ENCODE measurements around the gene OPHN1. TPM values are rescaled to one million over a fixed set of nuclear protein-coding genes. Genes with fewer than 3 reads are reported as not detected.

The OPHN1 gene
- total and polyA plus RNA-seq, 10 of the 15 experiments (the other 5 are each of a cell fraction or from before 2014, with no cell fraction given), result under 0.01 to 0.03 (median 0.03) TPM; not detected in 6

DNA sequence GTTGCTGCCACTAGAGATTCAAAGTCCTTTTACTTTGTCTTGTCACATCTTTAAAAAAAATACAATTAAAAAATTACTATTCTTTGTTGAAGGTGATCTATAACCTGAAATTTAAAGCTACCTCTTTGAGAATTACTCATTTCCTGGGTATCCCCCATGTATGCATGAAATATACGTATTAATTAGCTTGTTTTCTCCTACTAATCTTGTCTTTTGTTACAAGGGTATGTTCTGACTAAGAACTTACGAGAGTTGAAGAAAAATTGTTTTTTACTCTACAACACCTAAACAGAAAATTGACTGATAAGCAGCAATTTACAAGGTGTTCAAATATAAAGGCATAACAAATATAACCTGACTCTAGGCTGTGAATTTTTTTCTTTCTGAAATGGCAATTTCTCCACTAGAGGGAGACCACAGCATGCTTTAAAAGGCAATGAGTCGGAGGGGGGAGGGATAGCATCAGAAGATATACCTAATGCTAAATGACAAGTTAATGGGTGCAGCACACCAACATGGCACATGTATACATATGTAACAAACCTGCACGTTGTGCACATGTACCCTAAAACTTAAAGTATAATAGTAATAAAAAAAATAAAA lies 249.6 kb downstream of the OPHN1 start:
- RAD21 ChIA-PET (ENCODE audit: unreplicated experiment), result interaction anchor here (1.3 kb wide), 1 partner anchor 13 kb away, joined by 3 read pairs; no protein-coding TSS in a partner anchor
- Histone ChIP-seq H3K27ac (ENCODE audit: control insufficient read depth, insufficient read depth) (no peak overlapping the region), H3K4me2 (ENCODE audit: control insufficient read depth, insufficient read depth) (no peak overlapping the region), H3K27me3 (replicated peaks in 1 of 2; ENCODE audit: control insufficient read depth in 2 of 2, insufficient read depth in 2 of 2, low read length in 1 of 2) (no peaks in the 10 kb centered on the region), H4K20me1 (ENCODE audit: control insufficient read depth, insufficient read depth) (no peaks in the 10 kb centered on the region), H3K9me3 (replicated peaks; ENCODE audit: control insufficient read depth, insufficient read depth, low read length) (no peaks in the 10 kb centered on the region), H3K9ac (ENCODE audit: control insufficient read depth, insufficient read depth, low read length) (no peak overlapping the region), H3K4me1 (ENCODE audit: control insufficient read depth, insufficient read depth, low read length) (no peaks in the 10 kb centered on the region), H2AFZ (ENCODE audit: control insufficient read depth, low read depth, low read length) (no peak overlapping the region), H3K4me3 (no peak overlapping the region), H3K79me2 (ENCODE audit: control insufficient read depth, insufficient read depth, low read length) (no peaks in the 10 kb centered on the region), H3K36me3 (ENCODE audit: control insufficient read depth in 2 of 2, insufficient read depth in 2 of 2, low read length in 1 of 2) (no peaks in the 10 kb centered on the region)
- intact Hi-C loops (cut with micrococcal nuclease; ENCODE audit: unreplicated experiment), result no loop called here
- SMC1A ChIA-PET (ENCODE audit: uncharacterized antibody, unreplicated experiment), result no interaction called here
- TF ChIP-seq, protein P1, sequence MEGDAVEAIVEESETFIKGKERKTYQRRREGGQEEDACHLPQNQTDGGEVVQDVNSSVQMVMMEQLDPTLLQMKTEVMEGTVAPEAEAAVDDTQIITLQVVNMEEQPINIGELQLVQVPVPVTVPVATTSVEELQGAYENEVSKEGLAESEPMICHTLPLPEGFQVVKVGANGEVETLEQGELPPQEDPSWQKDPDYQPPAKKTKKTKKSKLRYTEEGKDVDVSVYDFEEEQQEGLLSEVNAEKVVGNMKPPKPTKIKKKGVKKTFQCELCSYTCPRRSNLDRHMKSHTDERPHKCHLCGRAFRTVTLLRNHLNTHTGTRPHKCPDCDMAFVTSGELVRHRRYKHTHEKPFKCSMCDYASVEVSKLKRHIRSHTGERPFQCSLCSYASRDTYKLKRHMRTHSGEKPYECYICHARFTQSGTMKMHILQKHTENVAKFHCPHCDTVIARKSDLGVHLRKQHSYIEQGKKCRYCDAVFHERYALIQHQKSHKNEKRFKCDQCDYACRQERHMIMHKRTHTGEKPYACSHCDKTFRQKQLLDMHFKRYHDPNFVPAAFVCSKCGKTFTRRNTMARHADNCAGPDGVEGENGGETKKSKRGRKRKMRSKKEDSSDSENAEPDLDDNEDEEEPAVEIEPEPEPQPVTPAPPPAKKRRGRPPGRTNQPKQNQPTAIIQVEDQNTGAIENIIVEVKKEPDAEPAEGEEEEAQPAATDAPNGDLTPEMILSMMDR (IDR thresholded peaks at IDR 0.05 in 2 of 3, conservative IDR thresholded peaks at IDR 0.05 in 1 of 3; ENCODE audit: control insufficient read depth in 2 of 3, extremely low read depth in 1 of 3, insufficient read depth in 1 of 3, low read depth in 3 of 3, low read length in 3 of 3), result peak; percentile 26 to 37 (median 35); a peak in 3 of 6 replicates
- peak; percentile 26 for TF ChIP-seq RAD21 (IDR thresholded peaks at IDR 0.05; ENCODE audit: insufficient read depth, low read depth, low read length)
- TF ChIP-seq CHD4 (IDR thresholded peaks at IDR 0.05), result no peak
- no peak for TF ChIP-seq ZBED1 (IDR thresholded peaks at IDR 0.05; ENCODE audit: borderline replicate concordance)
- TF ChIP-seq IKZF1 (conservative IDR thresholded peaks at IDR 0.05), result no peak
- no peak for TF ChIP-seq POLR2AphosphoS2 (IDR thresholded peaks at IDR 0.05; ENCODE audit: low read depth, low read length)
- TF ChIP-seq, protein P2, sequence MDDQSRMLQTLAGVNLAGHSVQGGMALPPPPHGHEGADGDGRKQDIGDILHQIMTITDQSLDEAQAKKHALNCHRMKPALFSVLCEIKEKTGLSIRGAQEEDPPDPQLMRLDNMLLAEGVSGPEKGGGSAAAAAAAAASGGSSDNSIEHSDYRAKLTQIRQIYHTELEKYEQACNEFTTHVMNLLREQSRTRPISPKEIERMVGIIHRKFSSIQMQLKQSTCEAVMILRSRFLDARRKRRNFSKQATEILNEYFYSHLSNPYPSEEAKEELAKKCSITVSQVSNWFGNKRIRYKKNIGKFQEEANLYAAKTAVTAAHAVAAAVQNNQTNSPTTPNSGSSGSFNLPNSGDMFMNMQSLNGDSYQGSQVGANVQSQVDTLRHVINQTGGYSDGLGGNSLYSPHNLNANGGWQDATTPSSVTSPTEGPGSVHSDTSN (IDR thresholded peaks at IDR 0.05; ENCODE audit: insufficient replicate concordance, low read depth, low read length), result no peak
- BruUV-seq (replicated peaks), result no TSS peak
- 0% methylated on average over 4 of the region's 4 CpGs for WGBS (ENCODE audit: insufficient coverage, insufficient replicate concordance, low lambda C conversion rate, missing lambda C conversion rate)
- FAIRE-seq (no peak), DNase-seq (ENCODE audit: low read depth, low spot score) (no peak), ATAC-seq (peak; percentile 50; the same call in 1 of the 3 replicates)
- CTCF ChIA-PET, result interaction anchor here (0.6 to 2.0 kb wide), 4 partner anchors 13 to 547 kb away, joined by 3 to 5 read pairs (median 4); no protein-coding TSS in a partner anchor
- in situ Hi-C loops (cut with MboI), result loop anchor here (25.0 kb wide), 1 partner anchor 1104 kb away; no protein-coding TSS in a partner anchor
- POLR2A ChIA-PET, result no interaction called here
